ENCODE measurements around the gene CDK6.
"Not testable (repeated sequence)": the region's sequence is repeated elsewhere in the genome, so short reads cannot be mapped to it uniquely, and the experiment has no call there.

DNA sequence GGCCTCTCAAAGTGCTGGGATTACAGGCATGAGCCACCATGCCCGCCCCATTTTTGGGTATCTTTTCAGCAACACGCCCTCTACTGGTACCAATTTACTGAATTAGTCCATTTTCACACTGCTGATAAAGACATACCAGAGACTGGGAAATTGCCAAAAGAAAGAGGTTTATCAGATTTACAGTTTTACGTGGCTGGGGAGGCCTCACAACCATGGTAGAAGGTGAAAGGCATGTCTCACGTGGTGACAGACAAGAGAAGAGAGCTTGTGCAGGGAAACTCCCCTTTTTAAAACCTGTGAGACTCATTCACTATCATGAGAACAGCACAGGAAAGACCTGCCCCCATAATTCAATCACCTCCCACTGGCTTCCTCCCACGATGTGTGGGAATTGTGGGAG lies 27.8 kb upstream of the CDK6 start:
- TF ChIP-seq, protein P1, sequence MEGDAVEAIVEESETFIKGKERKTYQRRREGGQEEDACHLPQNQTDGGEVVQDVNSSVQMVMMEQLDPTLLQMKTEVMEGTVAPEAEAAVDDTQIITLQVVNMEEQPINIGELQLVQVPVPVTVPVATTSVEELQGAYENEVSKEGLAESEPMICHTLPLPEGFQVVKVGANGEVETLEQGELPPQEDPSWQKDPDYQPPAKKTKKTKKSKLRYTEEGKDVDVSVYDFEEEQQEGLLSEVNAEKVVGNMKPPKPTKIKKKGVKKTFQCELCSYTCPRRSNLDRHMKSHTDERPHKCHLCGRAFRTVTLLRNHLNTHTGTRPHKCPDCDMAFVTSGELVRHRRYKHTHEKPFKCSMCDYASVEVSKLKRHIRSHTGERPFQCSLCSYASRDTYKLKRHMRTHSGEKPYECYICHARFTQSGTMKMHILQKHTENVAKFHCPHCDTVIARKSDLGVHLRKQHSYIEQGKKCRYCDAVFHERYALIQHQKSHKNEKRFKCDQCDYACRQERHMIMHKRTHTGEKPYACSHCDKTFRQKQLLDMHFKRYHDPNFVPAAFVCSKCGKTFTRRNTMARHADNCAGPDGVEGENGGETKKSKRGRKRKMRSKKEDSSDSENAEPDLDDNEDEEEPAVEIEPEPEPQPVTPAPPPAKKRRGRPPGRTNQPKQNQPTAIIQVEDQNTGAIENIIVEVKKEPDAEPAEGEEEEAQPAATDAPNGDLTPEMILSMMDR (conservative IDR thresholded peaks at IDR 0.05; ENCODE audit: low read depth in 2 of 2): peak; percentile 69 to 77
- TF ChIP-seq POLR2AphosphoS5 (IDR thresholded peaks at IDR 0.05; ENCODE audit: low read depth); STAT1 (IDR thresholded peaks at IDR 0.05; ENCODE audit: unreplicated experiment); EZH2phosphoT487 (IDR thresholded peaks at IDR 0.05; ENCODE audit: unreplicated experiment); EZH2 (IDR thresholded peaks at IDR 0.05; ENCODE audit: low read depth, unreplicated experiment); JUNB (IDR thresholded peaks at IDR 0.05; ENCODE audit: unreplicated experiment); NANOG (IDR thresholded peaks at IDR 0.05; ENCODE audit: borderline replicate concordance): not testable (repeated sequence)
- TF ChIP-seq, protein P2, sequence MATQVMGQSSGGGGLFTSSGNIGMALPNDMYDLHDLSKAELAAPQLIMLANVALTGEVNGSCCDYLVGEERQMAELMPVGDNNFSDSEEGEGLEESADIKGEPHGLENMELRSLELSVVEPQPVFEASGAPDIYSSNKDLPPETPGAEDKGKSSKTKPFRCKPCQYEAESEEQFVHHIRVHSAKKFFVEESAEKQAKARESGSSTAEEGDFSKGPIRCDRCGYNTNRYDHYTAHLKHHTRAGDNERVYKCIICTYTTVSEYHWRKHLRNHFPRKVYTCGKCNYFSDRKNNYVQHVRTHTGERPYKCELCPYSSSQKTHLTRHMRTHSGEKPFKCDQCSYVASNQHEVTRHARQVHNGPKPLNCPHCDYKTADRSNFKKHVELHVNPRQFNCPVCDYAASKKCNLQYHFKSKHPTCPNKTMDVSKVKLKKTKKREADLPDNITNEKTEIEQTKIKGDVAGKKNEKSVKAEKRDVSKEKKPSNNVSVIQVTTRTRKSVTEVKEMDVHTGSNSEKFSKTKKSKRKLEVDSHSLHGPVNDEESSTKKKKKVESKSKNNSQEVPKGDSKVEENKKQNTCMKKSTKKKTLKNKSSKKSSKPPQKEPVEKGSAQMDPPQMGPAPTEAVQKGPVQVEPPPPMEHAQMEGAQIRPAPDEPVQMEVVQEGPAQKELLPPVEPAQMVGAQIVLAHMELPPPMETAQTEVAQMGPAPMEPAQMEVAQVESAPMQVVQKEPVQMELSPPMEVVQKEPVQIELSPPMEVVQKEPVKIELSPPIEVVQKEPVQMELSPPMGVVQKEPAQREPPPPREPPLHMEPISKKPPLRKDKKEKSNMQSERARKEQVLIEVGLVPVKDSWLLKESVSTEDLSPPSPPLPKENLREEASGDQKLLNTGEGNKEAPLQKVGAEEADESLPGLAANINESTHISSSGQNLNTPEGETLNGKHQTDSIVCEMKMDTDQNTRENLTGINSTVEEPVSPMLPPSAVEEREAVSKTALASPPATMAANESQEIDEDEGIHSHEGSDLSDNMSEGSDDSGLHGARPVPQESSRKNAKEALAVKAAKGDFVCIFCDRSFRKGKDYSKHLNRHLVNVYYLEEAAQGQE (IDR thresholded peaks at IDR 0.05; ENCODE audit: unreplicated experiment): not testable (repeated sequence)
